Neural cell (in vitro differentiated cells): ENCODE results near the gene XRCC6. TPM values are rescaled to one million over a fixed set of nuclear protein-coding genes. Genes with fewer than 3 reads are reported as not detected.

Source experiments
- H2AFZ ChIP-seq: fragments of 200-600, 300-800 bp; sonication (generic), shearing (Covaris generic); 2 replicates; pipeline ENCODE4 v1.6.0; 2014; ENCODE audit warnings: low read depth, mild to moderate bottlenecking, antibody characterized with exemption, low read length, moderate library complexity
- H3F3A ChIP-seq: fragments of 200-600 bp; shearing (Covaris generic); 2 replicates; pipeline ENCODE4 v1.6.1; 2016; ENCODE audit warnings: mild to moderate bottlenecking, moderate library complexity, mixed read lengths, antibody characterized with exemption, low read length; ENCODE audit not compliant: insufficient read depth, poor library complexity, severe bottlenecking
- H3K27ac ChIP-seq: fragments of 200-600, 300-800 bp; sonication (generic), shearing (Covaris generic); 2 replicates; pipeline ENCODE4 v1.5.1; 2014; ENCODE audit warnings: mild to moderate bottlenecking, low read length, moderate library complexity
- H3K27me3 ChIP-seq: fragments of 300-800, 200-600 bp; sonication (generic), shearing (Covaris generic); 2 replicates; pipeline ENCODE4 v1.6.0; 2014; ENCODE audit warnings: mild to moderate bottlenecking, low read depth, low read length, moderate library complexity; ENCODE audit not compliant: insufficient read depth
- H3K36me3 ChIP-seq: fragments of 300-800, 200-600 bp; sonication (generic), shearing (Covaris generic); 2 replicates; pipeline ENCODE4 v1.5.1; 2014; ENCODE audit warnings: mild to moderate bottlenecking, antibody characterized with exemption, low read length, moderate library complexity; ENCODE audit not compliant: insufficient read depth
- H3K4me2 ChIP-seq: fragments of 300-800, 200-600 bp; sonication (generic), shearing (Covaris generic); 2 replicates; pipeline ENCODE4 v1.6.0; 2014; ENCODE audit warnings: mild to moderate bottlenecking, low read length
- H3K4me3 ChIP-seq: fragments of 300-800, 200-600 bp; sonication (generic), shearing (Covaris generic); 2 replicates; pipeline ENCODE4 v1.5.1; 2014; ENCODE audit warnings: mild to moderate bottlenecking, low read length, moderate library complexity
- H3K79me2 ChIP-seq: fragments of 200-600 bp; shearing (Covaris generic); replicated peaks from 2 replicates; pipeline ENCODE4 v1.6.0; 2014; ENCODE audit warnings: mild to moderate bottlenecking, low read length, moderate library complexity; ENCODE audit not compliant: insufficient read depth
- H3K9ac ChIP-seq: fragments of 300-800, 200-600 bp; sonication (generic), shearing (Covaris generic); 2 replicates; pipeline ENCODE4 v1.6.1; 2016; ENCODE audit warnings: mild to moderate bottlenecking, low read length, mixed read lengths
- H3K9me2 ChIP-seq: fragments of 200-600 bp; shearing (Covaris generic); 2 replicates; pipeline ENCODE4 v1.6.1; 2016; ENCODE audit warnings: mild to moderate bottlenecking, low read length, mixed read lengths; ENCODE audit not compliant: insufficient read depth
- H3K9me3 ChIP-seq: fragments of 200-600, 300-800 bp; sonication (generic), shearing (Covaris generic); 2 replicates; pipeline ENCODE4 v1.6.1; 2016; ENCODE audit warnings: mild to moderate bottlenecking, mixed run types, low read length, moderate library complexity, mixed read lengths
- H4K20me1 ChIP-seq: fragments of 200-600 bp; shearing (Covaris generic); 2 replicates; pipeline ENCODE4 v1.6.1; 2016; ENCODE audit warnings: mild to moderate bottlenecking, mixed run types; ENCODE audit not compliant: insufficient read depth
- CTCF ChIP-seq: fragments of 450-650 bp; IDR thresholded peaks from 2 replicates; pipeline ENCODE4 v1.5.1; 2014; ENCODE audit warnings: antibody characterized with exemption, mild to moderate bottlenecking, moderate library complexity; ENCODE audit not compliant: poor library complexity, severe bottlenecking
- EP300 ChIP-seq: fragments of 450-650 bp; conservative IDR thresholded peaks from 2 replicates; pipeline ENCODE4 v1.6.1; 2014; ENCODE audit warnings: antibody characterized with exemption, mild to moderate bottlenecking, moderate library complexity; ENCODE audit not compliant: poor library complexity, severe bottlenecking
- EZH2 ChIP-seq: fragments of 200-600, 300-800 bp; shearing (Covaris generic), sonication (generic); IDR thresholded peaks from 2 replicates; pipeline ENCODE4 v1.6.1; 2014; ENCODE audit warnings: antibody characterized with exemption, low read length, borderline replicate concordance, mild to moderate bottlenecking; ENCODE audit not compliant: insufficient read depth, poor library complexity, severe bottlenecking
- MXI1 ChIP-seq: fragments of 450-650 bp; conservative IDR thresholded peaks from 2 replicates; pipeline ENCODE4 v1.6.1; 2014; ENCODE audit warnings: antibody characterized with exemption, mild to moderate bottlenecking; ENCODE audit not compliant: poor library complexity, severe bottlenecking
- POLR2AphosphoS5 ChIP-seq: IDR thresholded peaks from 2 replicates; pipeline ENCODE4 v1.6.1; 2012
- RAD21 ChIP-seq: fragments of 450-650 bp; conservative IDR thresholded peaks from 2 replicates; pipeline ENCODE4 v1.6.1; 2014; ENCODE audit warnings: antibody characterized with exemption, mild to moderate bottlenecking, moderate library complexity
- REST ChIP-seq: IDR thresholded peaks from 2 replicates; pipeline ENCODE4 v1.6.1; 2012; ENCODE audit warnings: borderline replicate concordance
- SMC3 ChIP-seq: fragments of 450-650 bp; conservative IDR thresholded peaks from 2 replicates; pipeline ENCODE4 v1.6.1; 2014; ENCODE audit warnings: antibody characterized with exemption, mild to moderate bottlenecking, moderate library complexity; ENCODE audit not compliant: poor library complexity
- TAF1 ChIP-seq: IDR thresholded peaks from 2 replicates; pipeline ENCODE4 v1.6.1; 2012; ENCODE audit warnings: low read depth
- polyA plus RNA-seq: library from polyadenylated mRNA; depleted of rRNA; stranded (reverse); fragments of >200 nt; gene quantifications from 2 replicates; pipeline ENCODE4 v1.2.3, GENCODE V29; 2014

Gene XRCC6
- polyA plus RNA-seq, 1 donor from 2014 or later = 398 TPM

- Histone ChIP-seq H3F3A (no peaks in the 10 kb centered on the region), H3K4me3 (peak overlapping the region; percentile 79), H3K4me2 (no peak overlapping the region), H3K36me3 (no peaks in the 10 kb centered on the region), H3K27me3 (no peaks in the 10 kb centered on the region), H3K9me3 (no peaks in the 10 kb centered on the region), H4K20me1 (no peaks in the 10 kb centered on the region), H3K27ac (peak overlapping the region; percentile 89), H3K9ac (peak overlapping the region; percentile 76), H3K79me2 (peaks cover 25% of the 10 kb centered on the region), H3K9me2 (no peaks in the 10 kb centered on the region), H2AFZ (peak overlapping the region; percentile 45)
- peak; percentile 90 for TF ChIP-seq MXI1
- no peak for TF ChIP-seq EP300
- TF ChIP-seq POLR2AphosphoS5 = peak; percentile 98
- TF ChIP-seq SMC3 = peak; percentile 14
- TF ChIP-seq TAF1 = peak; percentile 54
- TF ChIP-seq RAD21 = no peak
Measured at GRCh38 chr22:41682033-41682807, 61.1 kb downstream of the XRCC6 start.

- H3K4me3 ChIP-seq = peak overlapping the region; percentile 79
- H3K9me3 ChIP-seq = no peaks in the 10 kb centered on the region
- TF ChIP-seq POLR2AphosphoS5 (no peak), SMC3 (no peak), CTCF (no peak), TAF1 (no peak), RAD21 (no peak), REST (no peak), EP300 (no peak), EZH2 (no peak), MXI1 (no peak)
- no peaks in the 10 kb centered on the region for H3K36me3 ChIP-seq
- H3F3A ChIP-seq = no peaks in the 10 kb centered on the region
- H3K79me2 ChIP-seq = peaks cover 31% of the 10 kb centered on the region
- no peak overlapping the region for H3K4me2 ChIP-seq
- H3K27ac ChIP-seq = peak overlapping the region; percentile 89
- peak overlapping the region; percentile 76 for H3K9ac ChIP-seq
- H4K20me1 ChIP-seq = no peaks in the 10 kb centered on the region
- no peaks in the 10 kb centered on the region for H3K9me2 ChIP-seq
- H3K27me3 ChIP-seq = no peaks in the 10 kb centered on the region
- no peak overlapping the region for H2AFZ ChIP-seq
Measured at GRCh38 chr22:41683052-41683451, 62.0 kb downstream of the XRCC6 start.
